K562 (cell line): ENCODE data around the gene NUP153. TPM values are rescaled to one million over a fixed set of nuclear protein-coding genes. Genes with fewer than 3 reads are reported as not detected.
A peak's percentile ranks its signal among the peaks of the same experiment; 100 is the strongest.

Source experiments
- CBFA2T3 ChIP-seq: fragments of 450-650 bp; IDR thresholded peaks from 2 replicates; pipeline ENCODE4 v1.6.1; 2017
- CBX1 ChIP-seq: sonication (generic); IDR thresholded peaks from 2 replicates; pipeline ENCODE4 v1.6.1; 2016; ENCODE audit warnings: antibody characterized with exemption, low read depth, mild to moderate bottlenecking
- FIP1L1 ChIP-seq: fragments of 200-400 bp; formaldehyde crosslinking; IDR thresholded peaks from 2 replicates; pipeline ENCODE4 v1.6.1; 2018; ENCODE audit warnings: mild to moderate bottlenecking, low read depth, low read length; ENCODE audit not compliant: poor library complexity, severe bottlenecking
- HDAC1 ChIP-seq, 2 experiments: fragments of 450-650 bp; IDR thresholded peaks; 2 replicates each; pipeline ENCODE4 v1.6.1; 2016 to 2017; ENCODE audit warnings: inconsistent platforms in 1 of 2, mild to moderate bottlenecking in 1 of 2, moderate library complexity in 1 of 2
- KLF1 ChIP-seq: fragments of 450-650 bp; IDR thresholded peaks from 2 replicates; pipeline ENCODE4 v1.6.1; 2016; ENCODE audit warnings: missing genetic modification characterization, missing compliant biosample characterization
- MTA3 ChIP-seq: fragments of 450-650 bp; formaldehyde crosslinking; IDR thresholded peaks from 2 replicates; pipeline ENCODE4 v1.6.1; 2017; ENCODE audit warnings: mild to moderate bottlenecking, borderline replicate concordance
- NRF1 ChIP-seq, 2 experiments: fragments of 450-650 bp; IDR thresholded peaks in 1 of 2; conservative IDR thresholded peaks in 1 of 2; 2 replicates each; pipeline ENCODE4 v1.6.1; 2014; ENCODE audit warnings: mild to moderate bottlenecking in 2 of 2
- ZBTB40 ChIP-seq, 2 experiments: fragments of 450-650 bp in 1 of 2; sonication (generic) in 1 of 2; formaldehyde crosslinking in 1 of 2; IDR thresholded peaks; 2 replicates each; pipeline versions ENCODE4 v1.7.1 to v1.9.0; 2016 to 2022; ENCODE audit warnings: inconsistent platforms in 1 of 2, mild to moderate bottlenecking in 1 of 2, missing genetic modification reagents in 1 of 2
- ZNF24 ChIP-seq: fragments of 450-650 bp; IDR thresholded peaks from 2 replicates; pipeline ENCODE4 v1.6.1; 2016
- ZNF263 ChIP-seq: sonication (generic); formaldehyde crosslinking; IDR thresholded peaks from 2 replicates; pipeline ENCODE4 v1.8.0; 2022; ENCODE audit warnings: mild to moderate bottlenecking, missing genetic modification reagents, borderline replicate concordance
- ZNF407 ChIP-seq: fragments of 450-650 bp; IDR thresholded peaks from 2 replicates; pipeline ENCODE4 v1.6.1; 2016; ENCODE audit warnings: low read depth
- polyA plus RNA-seq, 8 experiments: library from polyadenylated mRNA; depleted of rRNA in 4 of 8; stranded (reverse) in 5 of 8; unstranded in 3 of 8; fragments of >200 nt; fragmentation: Nextera tagmentation in 2 of 8; fragmentation: Illumina TruSeq in 1 of 8; extraction: Ambion mirVana in 2 of 8; extraction: Trizol in 1 of 8; gene quantifications; 2 replicates each; pipeline versions ENCODE4 v1.2.1 to v1.2.3, GENCODE V29; 2011 to 2014; ENCODE audit warnings: inconsistent platforms in 1 of 8, missing spikeins in 1 of 8
- total RNA-seq, 7 experiments: library from RNA; depleted of rRNA in 6 of 7; stranded (reverse); fragments of >200 nt in 6 of 7; fragmentation: Illumina TruSeq in 2 of 7; extraction: Trizol in 2 of 7; gene quantifications; 2 replicates each; pipeline versions ENCODE4 v1.2.1 to v1.2.3, GENCODE V29; 2011 to 2021; ENCODE audit warnings: low replicate concordance in 1 of 7

Gene NUP153
- total and polyA plus RNA-seq, 9 of the 15 experiments (the other 6 are each of a cell fraction or from before 2014, with no cell fraction given), result 21.9 to 110 (median 84.8) TPM

- TF ChIP-seq ZNF407, result no peak
- TF ChIP-seq HDAC1 (IDR thresholded peaks at IDR 0.05), result 0 out of 4 replicates have a peak, but pooled peaks of 1 of the 2 experiments have one; percentile 24
- TF ChIP-seq KLF1 (tag), result no peak
- peak; percentile 18; the same call in 1 of the 2 replicates for TF ChIP-seq ZNF263
- TF ChIP-seq CBFA2T3, result peak; percentile 39; the same call in 1 of the 2 replicates
- TF ChIP-seq ZNF24, result 0 out of 2 replicates have a peak, but pooled peaks have one; percentile 51
- TF ChIP-seq FIP1L1, result no peak
- no peak for TF ChIP-seq CBX1
- peak; percentile 54; the same call in 1 of the 2 replicates for TF ChIP-seq ZBTB40 (IDR thresholded peaks at IDR 0.05)
- TF ChIP-seq ZBTB40 (CRISPR knock-in tag; IDR thresholded peaks at IDR 0.05), result no peak
- TF ChIP-seq MTA3, result peak; percentile 57; the same call in 1 of the 2 replicates
- 0 out of 4 replicates have a peak, but pooled peaks have one; percentile 18 to 21 for TF ChIP-seq NRF1 (conservative IDR thresholded peaks at IDR 0.05 in 1 of 2, IDR thresholded peaks at IDR 0.05 in 1 of 2)
These were observed 18.4 kb upstream of the NUP153 start (continued) for GRCh38 chr6:17725083-17725482.
